ENCODE results near the gene KCNG1.

The KCNG1 gene

DNA sequence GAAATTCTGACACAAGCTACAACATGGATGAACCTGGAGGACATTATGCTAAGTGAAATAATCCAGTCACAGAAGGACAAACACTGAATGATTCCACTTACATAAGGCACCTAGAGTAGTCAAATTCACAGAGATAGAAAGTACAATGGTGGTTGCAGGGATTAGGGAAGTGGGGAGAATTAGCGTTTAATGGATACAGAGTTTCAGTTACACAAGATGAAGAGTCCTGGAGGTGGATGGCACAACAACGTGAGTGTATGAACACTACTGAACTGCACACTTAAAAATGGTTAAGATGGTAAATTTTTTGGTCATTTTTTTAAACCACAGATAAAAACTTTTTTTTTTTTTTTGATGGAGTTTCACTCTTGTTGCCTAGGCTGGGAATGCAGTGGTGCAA, 39.6 kb downstream of the KCNG1 start:
- H4K20me1 ChIP-seq (ENCODE audit: insufficient read depth, low read length, poor library complexity, severe bottlenecking), result no peaks in the 10 kb centered on the region
- no peak overlapping the region for H3K4me3 ChIP-seq (ENCODE audit: low read length, poor library complexity, severe bottlenecking)
- H2AFZ ChIP-seq (ENCODE audit: low read length), result no peak overlapping the region
- H3F3A ChIP-seq (ENCODE audit: low read depth), result no peaks in the 10 kb centered on the region
- no peak overlapping the region for H3K4me2 ChIP-seq (ENCODE audit: low read depth, low read length, poor library complexity, severe bottlenecking)
- TF ChIP-seq, protein P1, sequence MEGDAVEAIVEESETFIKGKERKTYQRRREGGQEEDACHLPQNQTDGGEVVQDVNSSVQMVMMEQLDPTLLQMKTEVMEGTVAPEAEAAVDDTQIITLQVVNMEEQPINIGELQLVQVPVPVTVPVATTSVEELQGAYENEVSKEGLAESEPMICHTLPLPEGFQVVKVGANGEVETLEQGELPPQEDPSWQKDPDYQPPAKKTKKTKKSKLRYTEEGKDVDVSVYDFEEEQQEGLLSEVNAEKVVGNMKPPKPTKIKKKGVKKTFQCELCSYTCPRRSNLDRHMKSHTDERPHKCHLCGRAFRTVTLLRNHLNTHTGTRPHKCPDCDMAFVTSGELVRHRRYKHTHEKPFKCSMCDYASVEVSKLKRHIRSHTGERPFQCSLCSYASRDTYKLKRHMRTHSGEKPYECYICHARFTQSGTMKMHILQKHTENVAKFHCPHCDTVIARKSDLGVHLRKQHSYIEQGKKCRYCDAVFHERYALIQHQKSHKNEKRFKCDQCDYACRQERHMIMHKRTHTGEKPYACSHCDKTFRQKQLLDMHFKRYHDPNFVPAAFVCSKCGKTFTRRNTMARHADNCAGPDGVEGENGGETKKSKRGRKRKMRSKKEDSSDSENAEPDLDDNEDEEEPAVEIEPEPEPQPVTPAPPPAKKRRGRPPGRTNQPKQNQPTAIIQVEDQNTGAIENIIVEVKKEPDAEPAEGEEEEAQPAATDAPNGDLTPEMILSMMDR (conservative IDR thresholded peaks at IDR 0.05; ENCODE audit: low read length), result no peak
- TF ChIP-seq EZH2phosphoT487 (IDR thresholded peaks at IDR 0.05; ENCODE audit: borderline replicate concordance), result no peak
- H3K79me2 ChIP-seq (ENCODE audit: insufficient read depth, low read length), result no peaks in the 10 kb centered on the region
- H3K27me3 ChIP-seq (ENCODE audit: insufficient read depth, low read length, poor library complexity, severe bottlenecking), result no peaks in the 10 kb centered on the region
- H3K4me1 ChIP-seq (ENCODE audit: insufficient read depth, low read length, poor library complexity, severe bottlenecking), result no peaks in the 10 kb centered on the region
- H3K36me3 ChIP-seq (ENCODE audit: insufficient read depth, low read length), result no peaks in the 10 kb centered on the region
- H3K9ac ChIP-seq (ENCODE audit: low read depth, low read length, poor library complexity, severe bottlenecking), result no peak overlapping the region
- no peaks in the 10 kb centered on the region for H3K9me3 ChIP-seq (ENCODE audit: insufficient read depth, low read depth, low read length)
- no peaks in the 10 kb centered on the region for H3K9me2 ChIP-seq (replicated peaks; ENCODE audit: low read depth, low read length)

DNA sequence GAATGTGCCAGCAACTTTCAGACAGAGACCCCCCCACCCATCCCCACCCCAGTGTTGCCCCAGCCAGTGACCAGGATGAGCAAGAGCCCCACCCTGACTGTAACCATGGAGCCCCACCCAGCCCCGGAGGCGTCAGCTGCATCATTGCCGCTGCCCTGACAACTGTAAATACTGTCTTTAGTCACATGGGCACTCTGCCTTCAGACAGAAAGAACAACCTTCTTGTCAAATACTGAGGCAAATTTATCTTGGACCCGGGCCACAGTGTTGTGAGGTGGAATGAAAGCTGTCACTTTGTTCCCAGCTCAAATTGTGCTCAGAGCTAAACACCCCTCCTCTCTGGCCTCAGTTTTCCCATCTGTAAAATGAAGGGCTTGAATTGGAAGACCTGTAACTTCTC, 40.5 kb downstream of the KCNG1 start:
- Histone ChIP-seq H3K4me2 (ENCODE audit: low read depth, low read length, poor library complexity, severe bottlenecking) (no peak overlapping the region), H3K9me3 (ENCODE audit: insufficient read depth, low read depth, low read length) (no peaks in the 10 kb centered on the region)

DNA sequence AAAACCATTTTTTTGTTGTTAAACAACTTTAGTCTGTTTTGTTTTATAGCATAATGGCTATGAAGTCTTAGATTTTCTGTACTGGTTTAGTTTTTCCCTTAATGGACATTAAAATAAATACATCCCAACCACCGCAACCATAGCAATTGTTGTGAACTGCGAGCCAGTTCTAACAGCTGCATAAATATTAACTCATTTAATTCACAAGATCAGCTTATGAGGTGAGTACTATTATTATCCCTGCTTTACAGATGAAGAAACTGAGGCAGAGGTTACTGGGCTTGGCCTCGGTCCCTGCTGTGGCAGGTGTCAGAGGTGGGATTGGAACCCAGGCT, 41.2 kb downstream of the KCNG1 start:
- no peaks in the 10 kb centered on the region for H3K79me2 ChIP-seq (ENCODE audit: insufficient read depth, low read length)
- no peak overlapping the region for H3K9ac ChIP-seq (ENCODE audit: low read depth, low read length, poor library complexity, severe bottlenecking)
- no peak overlapping the region for H3K4me2 ChIP-seq (ENCODE audit: low read depth, low read length, poor library complexity, severe bottlenecking)
- H3K4me1 ChIP-seq (ENCODE audit: insufficient read depth, low read length, poor library complexity, severe bottlenecking), result no peaks in the 10 kb centered on the region
- H4K20me1 ChIP-seq (ENCODE audit: insufficient read depth, low read length, poor library complexity, severe bottlenecking), result no peaks in the 10 kb centered on the region
- no peaks in the 10 kb centered on the region for H3K9me3 ChIP-seq (ENCODE audit: insufficient read depth, low read depth, low read length)
- H3F3A ChIP-seq (ENCODE audit: low read depth), result no peaks in the 10 kb centered on the region
- H3K4me3 ChIP-seq (ENCODE audit: low read length, poor library complexity, severe bottlenecking), result no peak overlapping the region
- no peak overlapping the region for H2AFZ ChIP-seq (ENCODE audit: low read length)
- H3K27me3 ChIP-seq (ENCODE audit: insufficient read depth, low read length, poor library complexity, severe bottlenecking), result no peaks in the 10 kb centered on the region
- no peaks in the 10 kb centered on the region for H3K9me2 ChIP-seq (replicated peaks; ENCODE audit: low read depth, low read length)
- no peak for TF ChIP-seq EZH2phosphoT487 (IDR thresholded peaks at IDR 0.05; ENCODE audit: borderline replicate concordance)
- TF ChIP-seq, protein P1 (conservative IDR thresholded peaks at IDR 0.05; ENCODE audit: low read length), result peak; percentile 9; the same call in 1 of the 2 replicates
- no peaks in the 10 kb centered on the region for H3K36me3 ChIP-seq (ENCODE audit: insufficient read depth, low read length)

More for the DNA sequence above, 40.5 kb downstream of the KCNG1 start:
- Histone ChIP-seq H2AFZ (ENCODE audit: low read length) (no peak overlapping the region), H4K20me1 (ENCODE audit: insufficient read depth, low read length, poor library complexity, severe bottlenecking) (no peaks in the 10 kb centered on the region), H3K9me2 (replicated peaks; ENCODE audit: low read depth, low read length) (no peaks in the 10 kb centered on the region), H3F3A (ENCODE audit: low read depth) (no peaks in the 10 kb centered on the region), H3K4me1 (ENCODE audit: insufficient read depth, low read length, poor library complexity, severe bottlenecking) (no peaks in the 10 kb centered on the region), H3K36me3 (ENCODE audit: insufficient read depth, low read length) (no peaks in the 10 kb centered on the region), H3K4me3 (ENCODE audit: low read length, poor library complexity, severe bottlenecking) (no peak overlapping the region), H3K9ac (ENCODE audit: low read depth, low read length, poor library complexity, severe bottlenecking) (no peak overlapping the region), H3K79me2 (ENCODE audit: insufficient read depth, low read length) (no peaks in the 10 kb centered on the region), H3K27me3 (ENCODE audit: insufficient read depth, low read length, poor library complexity, severe bottlenecking) (no peaks in the 10 kb centered on the region)
- TF ChIP-seq, protein P1 (conservative IDR thresholded peaks at IDR 0.05; ENCODE audit: low read length), result no peak
- no peak for TF ChIP-seq EZH2phosphoT487 (IDR thresholded peaks at IDR 0.05; ENCODE audit: borderline replicate concordance)
